Measurements from ENCODE around the gene CTXN2. TPM values are rescaled to one million over a fixed set of nuclear protein-coding genes. Genes with fewer than 3 reads are reported as not detected.
A peak's percentile ranks its signal among the peaks of the same experiment; 100 is the strongest.

Gene CTXN2
- total RNA-seq, 1 experiment from 2014 or later: 0.11 TPM

DNA sequence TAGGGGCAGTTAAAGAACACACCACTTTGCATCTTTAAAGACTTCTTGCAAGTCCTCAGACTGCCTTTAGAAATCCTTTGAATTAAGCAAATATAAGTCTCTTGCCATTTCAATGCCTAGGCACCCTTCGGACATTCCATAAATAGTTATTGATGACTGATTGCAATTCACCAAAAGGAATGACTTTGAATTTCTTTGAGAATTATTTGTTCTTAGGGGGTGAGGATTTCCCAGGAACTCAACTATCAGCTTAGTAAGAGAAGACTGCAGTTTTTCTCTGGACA, 12.9 kb upstream of the CTXN2 start:
- Histone ChIP-seq H3K4ac (ENCODE audit: low read depth, low read length) (no peak overlapping the region), H3K23ac (ENCODE audit: insufficient read length, low read depth, low read length) (no peak overlapping the region), H2BK20ac (ENCODE audit: low read depth, low read length, poor library complexity, severe bottlenecking) (no peak overlapping the region), H3K79me2 (ENCODE audit: insufficient read depth, low read length) (peaks cover 19% of the 10 kb centered on the region; the same call in 1 of the 2 replicates), H4K8ac (replicated peaks; ENCODE audit: insufficient read length, low read depth, low read length) (no peak overlapping the region), H3K14ac (ENCODE audit: insufficient read depth, low read length) (no peak overlapping the region), H3K27me3 (ENCODE audit: insufficient read depth, low read length) (no peaks in the 10 kb centered on the region), H3K18ac (ENCODE audit: insufficient read length, low read depth, low read length) (no peak overlapping the region), H3K4me2 (ENCODE audit: insufficient read depth, insufficient read length, low read length) (peak overlapping the region; percentile 85), H3K4me1 (ENCODE audit: insufficient read depth, low read length) (peaks cover 2% of the 10 kb centered on the region; the same call in 1 of the 2 replicates), H3T11ph (ENCODE audit: low read length) (no peak overlapping the region), H2BK5ac (ENCODE audit: insufficient read length, low read length) (no peak overlapping the region), H2AK5ac (ENCODE audit: insufficient read length, low read length) (no peak overlapping the region), H3K56ac (ENCODE audit: insufficient read length, low read depth, low read length) (no peak overlapping the region), H2BK15ac (ENCODE audit: low read depth, low read length) (no peak overlapping the region), H3K23me2 (ENCODE audit: insufficient read length, low read depth, low read length, poor library complexity, severe bottlenecking) (no peaks in the 10 kb centered on the region), H3K9ac (ENCODE audit: extremely low read depth, insufficient read length, low read length) (no peak overlapping the region), H2BK120ac (ENCODE audit: low read depth, low read length, poor library complexity, severe bottlenecking) (no peak overlapping the region), H4K5ac (ENCODE audit: insufficient read length, low read depth, low read length) (no peak overlapping the region), H3K9me3 (ENCODE audit: control insufficient read depth, low read depth, low read length) (no peaks in the 10 kb centered on the region), H3K79me1 (ENCODE audit: insufficient read depth, low read depth, low read length, poor library complexity, severe bottlenecking) (no peaks in the 10 kb centered on the region), H3K27ac (ENCODE audit: insufficient read length, low read depth, low read length) (no peak overlapping the region), H4K91ac (ENCODE audit: insufficient read length, low read depth, low read length) (no peak overlapping the region), H2AFZ (ENCODE audit: low read length) (no peak overlapping the region), H2BK12ac (ENCODE audit: insufficient read length, low read depth, low read length) (no peak overlapping the region), H4K20me1 (ENCODE audit: control insufficient read depth, insufficient read depth, insufficient read length) (no peaks in the 10 kb centered on the region)
- H3K4me3 Mint-ChIP-seq: peak overlapping the region; percentile 81 to 90
- no peaks in the 10 kb centered on the region for H3K27me3 Mint-ChIP-seq (ENCODE audit: low read depth)
- peak overlapping the region; percentile 65 to 85 (median 68); a peak in 4 of 7 replicates for H3K27ac Mint-ChIP-seq
- H3K4me1 Mint-ChIP-seq: peaks cover 47 to 52% of the 10 kb centered on the region in 2 experiments
- TF ChIP-seq CTCF (conservative IDR thresholded peaks at IDR 0.05): no peak
- H3K36me3 Mint-ChIP-seq (ENCODE audit: insufficient read depth in 1 of 3, low read depth in 3 of 3): peaks cover 0 to 5% (median 0%) of the 10 kb centered on the region in 3 experiments; a peak in 3 of 7 replicates
- no CpG with 5 or more reads among the region's 1 CpG for WGBS (ENCODE audit: extremely low coverage, insufficient read length, low lambda C conversion rate)
- DNase-seq: no peak
- H3K9me3 Mint-ChIP-seq: no peaks in the 10 kb centered on the region
